ENCODE results near the gene DCP1A. TPM values are rescaled to one million over a fixed set of nuclear protein-coding genes. Genes with fewer than 3 reads are reported as not detected.
"Not testable (repeated sequence)": the region's sequence is repeated elsewhere in the genome, so short reads cannot be mapped to it uniquely, and the experiment has no call there.

The DCP1A gene
- total and polyA plus RNA-seq, 11 donors: 5.8 to 23.7 (median 16.3) TPM

DNA sequence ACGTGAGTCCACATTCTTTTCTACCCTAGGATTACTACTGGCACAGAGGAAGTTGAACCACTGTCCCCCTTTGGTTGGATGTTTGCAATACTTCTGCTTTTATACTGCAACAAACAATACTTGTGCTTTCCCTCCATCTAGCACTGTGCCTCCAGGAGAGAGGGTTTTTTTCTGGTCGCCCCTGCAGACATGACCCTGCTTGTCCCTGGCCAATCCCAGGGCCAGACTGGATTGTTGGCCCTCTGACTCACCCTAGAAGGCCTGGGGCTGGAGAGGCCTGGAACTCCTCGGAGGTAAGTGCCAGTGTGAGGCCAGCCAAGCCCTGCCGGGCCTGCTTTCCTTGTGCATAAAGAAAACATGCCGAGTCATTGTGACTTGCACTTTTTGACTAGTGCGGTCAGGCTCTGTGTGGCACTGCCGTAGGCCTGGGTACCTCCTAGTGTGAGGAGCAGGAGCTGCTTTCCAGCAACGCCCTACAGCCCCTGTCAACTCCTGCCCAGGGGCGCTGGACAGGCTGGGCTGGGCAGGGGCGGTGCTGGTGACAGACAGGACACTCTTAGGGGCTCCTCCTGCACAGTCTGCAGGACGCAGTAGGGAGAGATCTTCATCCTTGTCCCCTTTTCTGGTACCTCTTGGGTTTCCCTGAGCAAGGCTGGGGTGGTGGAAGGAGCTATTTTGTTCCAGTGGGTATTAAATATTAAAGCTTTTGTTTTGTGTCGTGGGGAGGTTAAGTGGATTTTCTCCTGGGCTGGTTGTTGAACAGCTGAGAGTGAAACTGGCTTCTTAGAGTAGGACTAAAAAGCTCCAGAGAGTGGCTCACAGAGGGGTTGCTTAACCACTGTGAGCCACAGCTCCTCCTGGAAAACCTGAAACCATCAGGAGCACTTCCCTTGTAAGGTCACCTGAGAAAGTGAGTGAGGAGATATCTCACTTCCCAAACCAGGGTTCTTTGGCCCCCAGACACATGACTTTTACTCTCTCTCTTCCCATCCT lies 77.2 kb downstream of the DCP1A start:
- TF ChIP-seq POLR2A (IDR thresholded peaks at IDR 0.05): peak in 1 of 2 donors; percentile 34
- TF ChIP-seq, protein P1, sequence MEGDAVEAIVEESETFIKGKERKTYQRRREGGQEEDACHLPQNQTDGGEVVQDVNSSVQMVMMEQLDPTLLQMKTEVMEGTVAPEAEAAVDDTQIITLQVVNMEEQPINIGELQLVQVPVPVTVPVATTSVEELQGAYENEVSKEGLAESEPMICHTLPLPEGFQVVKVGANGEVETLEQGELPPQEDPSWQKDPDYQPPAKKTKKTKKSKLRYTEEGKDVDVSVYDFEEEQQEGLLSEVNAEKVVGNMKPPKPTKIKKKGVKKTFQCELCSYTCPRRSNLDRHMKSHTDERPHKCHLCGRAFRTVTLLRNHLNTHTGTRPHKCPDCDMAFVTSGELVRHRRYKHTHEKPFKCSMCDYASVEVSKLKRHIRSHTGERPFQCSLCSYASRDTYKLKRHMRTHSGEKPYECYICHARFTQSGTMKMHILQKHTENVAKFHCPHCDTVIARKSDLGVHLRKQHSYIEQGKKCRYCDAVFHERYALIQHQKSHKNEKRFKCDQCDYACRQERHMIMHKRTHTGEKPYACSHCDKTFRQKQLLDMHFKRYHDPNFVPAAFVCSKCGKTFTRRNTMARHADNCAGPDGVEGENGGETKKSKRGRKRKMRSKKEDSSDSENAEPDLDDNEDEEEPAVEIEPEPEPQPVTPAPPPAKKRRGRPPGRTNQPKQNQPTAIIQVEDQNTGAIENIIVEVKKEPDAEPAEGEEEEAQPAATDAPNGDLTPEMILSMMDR (IDR thresholded peaks at IDR 0.05): peak in 2 of 12 donors; percentile 17
- peak; percentile 95 to 97 (median 95) for ATAC-seq
- Histone ChIP-seq H3K27ac (peak overlapping the region; percentile 74 to 95 (median 86)), H3K27me3 (no peaks in the 10 kb centered on the region), H3K9me3 (no peaks in the 10 kb centered on the region), H3K4me1 (peaks cover 0 to 37% (median 12%) of the 10 kb centered on the region in 12 donors), H3K36me3 (no peaks in the 10 kb centered on the region), H3K4me3 (peak overlapping the region in 4 of 12 donors; percentile 8 to 40 (median 26))
- intact Hi-C loops (cut with DNase I): loop anchor here in 1 of 10 donors (5.0 kb wide), 1 partner anchor 33 kb away; no protein-coding TSS in a partner anchor
- peak; percentile 83 to 92 (median 85) for DNase-seq
- 25 to 36% (median 28%) methylated on average over 6 to 12 of the region's 12 CpGs for WGBS, 4 donors

DNA sequence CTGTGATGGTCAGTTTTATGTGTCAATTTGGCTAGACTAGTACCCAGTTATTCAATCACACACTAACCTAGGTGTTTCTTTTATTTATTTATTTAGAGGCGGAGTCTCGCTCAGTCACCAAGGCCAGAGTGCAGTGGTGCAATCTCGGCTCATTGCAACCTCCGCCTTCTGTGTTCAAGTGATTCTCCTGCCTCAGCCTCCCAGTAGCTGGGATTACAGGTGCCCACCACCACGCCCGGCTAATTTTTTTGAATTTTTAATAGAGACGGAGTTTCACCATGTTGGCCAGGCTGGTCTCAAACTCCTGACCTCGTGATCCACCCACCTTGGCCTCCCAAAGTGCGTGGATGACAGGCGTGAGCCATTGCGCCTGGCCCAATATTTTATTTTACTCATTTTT lies 78.2 kb downstream of the DCP1A start:
- ATAC-seq; H3K4me3 ChIP-seq; H3K36me3 ChIP-seq; H3K9me3 ChIP-seq; H3K27me3 ChIP-seq; intact Hi-C loops (cut with DNase I); DNase-seq: not testable (repeated sequence)
- Histone ChIP-seq H3K4me1 (peaks cover 0 to 37% (median 16%) of the 10 kb centered on the region in 12 donors), H3K27ac (peak overlapping the region; percentile 74 to 95 (median 86))
- 93 to 95% (median 95%) methylated on average over 11 of the region's 11 CpGs for WGBS, 4 donors

DNA sequence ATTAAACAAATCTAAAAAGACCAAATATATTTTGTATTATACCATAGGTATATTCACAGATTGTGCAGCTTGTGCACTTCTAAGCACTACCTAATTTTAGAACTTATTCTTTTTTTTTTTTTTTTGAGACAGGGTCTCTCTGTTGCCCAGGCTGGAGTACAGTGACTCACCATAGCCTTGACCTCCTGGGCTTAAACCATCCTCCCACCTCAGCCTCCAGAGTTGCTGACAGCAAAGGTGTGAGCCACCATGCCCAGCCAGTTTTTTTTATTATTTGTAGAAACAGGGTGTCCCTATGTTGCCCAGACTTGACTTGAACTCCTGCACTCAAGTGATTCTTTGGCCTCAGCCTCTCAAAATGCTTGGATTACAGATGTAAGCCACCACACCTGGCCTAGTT lies 79.6 kb downstream of the DCP1A start:
- intact Hi-C loops (cut with DNase I): no loop called here
- no peak overlapping the region for H3K27ac ChIP-seq
- no peaks in the 10 kb centered on the region for H3K36me3 ChIP-seq
- no peaks in the 10 kb centered on the region for H3K27me3 ChIP-seq
- DNase-seq (no peak), ATAC-seq (no peak)
- no peaks in the 10 kb centered on the region for H3K9me3 ChIP-seq
- TF ChIP-seq POLR2A (IDR thresholded peaks at IDR 0.05): no peak
- TF ChIP-seq, protein P1 (IDR thresholded peaks at IDR 0.05): no peak
- H3K4me1 ChIP-seq: peaks cover 0 to 37% (median 16%) of the 10 kb centered on the region in 12 donors
- no peak overlapping the region for H3K4me3 ChIP-seq

DNA sequence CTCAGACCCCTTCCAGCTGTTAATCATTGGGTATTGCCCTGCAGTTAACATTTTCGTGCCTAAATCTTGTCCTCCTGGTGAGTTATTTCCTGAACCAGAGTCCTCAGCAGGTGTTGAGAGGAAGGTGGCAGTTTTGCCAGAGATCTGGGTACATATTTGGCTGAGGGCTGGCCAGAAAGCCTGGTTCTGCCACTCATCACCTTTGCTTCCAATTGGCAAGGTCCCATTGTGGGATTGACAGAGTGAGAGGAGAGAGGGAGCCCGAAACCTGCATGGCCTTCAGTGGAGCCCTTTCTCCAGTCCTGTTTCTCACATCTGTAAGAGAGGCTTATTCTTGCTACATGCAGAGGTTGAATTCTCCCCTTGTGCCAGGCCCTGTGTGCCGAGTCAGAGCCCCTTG lies 82.6 kb downstream of the DCP1A start:
- Histone ChIP-seq H3K4me1 (peaks cover 0 to 29% (median 13%) of the 10 kb centered on the region in 12 donors), H3K27ac (peak overlapping the region in 10 of 12 donors; percentile 24 to 78 (median 52)), H3K27me3 (no peaks in the 10 kb centered on the region), H3K9me3 (no peaks in the 10 kb centered on the region), H3K36me3 (no peaks in the 10 kb centered on the region), H3K4me3 (no peak overlapping the region)
- ATAC-seq: peak; percentile 64 to 85 (median 79)
- intact Hi-C loops (cut with DNase I): no loop called here
- peak in 4 of 5 donors; percentile 57 to 81 (median 68) for DNase-seq
- TF ChIP-seq, protein P1 (IDR thresholded peaks at IDR 0.05): no peak
- no peak for TF ChIP-seq POLR2A (IDR thresholded peaks at IDR 0.05)
- 33 to 48% (median 43%) methylated on average over 2 to 3 of the region's 3 CpGs for WGBS, 4 donors
